WTC11 (cell line): Measurements from ENCODE around the gene PAPPA2. TPM values are rescaled to one million over a fixed set of nuclear protein-coding genes. Genes with fewer than 3 reads are reported as not detected.
A peak's percentile ranks its signal among the peaks of the same experiment; 100 is the strongest.

Experiments
- ATAC-seq: fragments of 200-7000 bp; cut with Tn5 transposase; 2 replicates; pipeline ENCODE4 v1.10.0; 2021; ENCODE audit warnings: mild to moderate bottlenecking, moderate library complexity
- CTCF ChIA-PET: fragments of 300-600 bp; sonication (Branson Sonifier 250); formaldehyde crosslinking; loops from one replicate; lab custom pipeline; 2021; ENCODE audit warnings: antibody characterized with exemption; lab: Charles Lee
- POLR2A ChIA-PET: fragments of 350-600 bp; sonication (Branson Sonifier 250); formaldehyde crosslinking; loops from one replicate; lab custom pipeline; 2021; ENCODE audit warnings: antibody characterized with exemption; lab: Charles Lee
- DNase-seq: peaks from one replicate; pipeline ENCODE4 v3.0.0; 2021; ENCODE audit warnings: low spot score
- H3K27ac Mint-ChIP-seq: 2 replicates; pipeline ENCODE4 v1.8.0; 2021; ENCODE audit warnings: mixed read lengths
- H3K27me3 Mint-ChIP-seq: 2 replicates; pipeline ENCODE4 v1.8.0; 2021; ENCODE audit warnings: low read depth, mild to moderate bottlenecking, moderate library complexity, mixed read lengths
- H3K36me3 Mint-ChIP-seq: 2 replicates; pipeline ENCODE4 v1.8.0; 2021; ENCODE audit warnings: mixed read lengths
- H3K4me1 Mint-ChIP-seq: 2 replicates; pipeline ENCODE4 v1.8.0; 2022; ENCODE audit warnings: mixed read lengths
- H3K4me3 Mint-ChIP-seq: 2 replicates; pipeline ENCODE4 v1.8.0; 2021; ENCODE audit warnings: mild to moderate bottlenecking, moderate library complexity, mixed read lengths
- H3K9me3 Mint-ChIP-seq: 2 replicates; pipeline ENCODE4 v1.8.0; 2021; ENCODE audit warnings: mixed read lengths
- ATF3 ChIP-seq: sonication (generic); formaldehyde crosslinking; conservative IDR thresholded peaks from 2 replicates; pipeline ENCODE4 v1.8.1; 2022; ENCODE audit warnings: mild to moderate bottlenecking, missing genetic modification reagents
- CDX4 ChIP-seq: fragments of 250-450 bp; sonication (Bioruptor Pico); IDR thresholded peaks from 2 replicates; pipeline ENCODE4 v1.9.0; 2021; ENCODE audit warnings: moderate library complexity, mild to moderate bottlenecking, inconsistent platforms, borderline replicate concordance
- E2F5 ChIP-seq: sonication (generic); formaldehyde crosslinking; IDR thresholded peaks from 2 replicates; pipeline ENCODE4 v1.8.1; 2022; ENCODE audit warnings: mild to moderate bottlenecking, moderate library complexity, missing genetic modification reagents
- ELF4 ChIP-seq: sonication (generic); formaldehyde crosslinking; IDR thresholded peaks from 2 replicates; pipeline ENCODE4 v1.8.1; 2022; ENCODE audit warnings: low read depth, mild to moderate bottlenecking, moderate library complexity, missing genetic modification reagents
- ERG ChIP-seq: fragments of 250-450 bp; sonication (Bioruptor Pico); IDR thresholded peaks from 2 replicates; pipeline ENCODE4 v1.8.0; 2021; ENCODE audit warnings: mild to moderate bottlenecking
- FOXK1 ChIP-seq: sonication (generic); formaldehyde crosslinking; IDR thresholded peaks from 2 replicates; pipeline ENCODE4 v1.8.0; 2022; ENCODE audit warnings: mild to moderate bottlenecking, moderate library complexity, missing genetic modification reagents
- FOXP4 ChIP-seq: sonication (generic); formaldehyde crosslinking; IDR thresholded peaks from 2 replicates; pipeline ENCODE4 v1.8.0; 2022; ENCODE audit warnings: mild to moderate bottlenecking, missing genetic modification reagents
- GABPB1 ChIP-seq: sonication (generic); formaldehyde crosslinking; IDR thresholded peaks from 2 replicates; pipeline ENCODE4 v1.8.1; 2023; ENCODE audit warnings: mild to moderate bottlenecking, missing genetic modification reagents
- HMGA2 ChIP-seq: fragments of 250-450 bp; sonication (Bioruptor Pico); IDR thresholded peaks from 2 replicates; pipeline ENCODE4 v1.4.0; 2021; ENCODE audit warnings: mild to moderate bottlenecking, moderate library complexity
- JUN ChIP-seq: sonication (generic); formaldehyde crosslinking; IDR thresholded peaks from 2 replicates; pipeline ENCODE4 v1.8.0; 2023; ENCODE audit warnings: mild to moderate bottlenecking, missing genetic modification reagents
- MYBL2 ChIP-seq: sonication (generic); formaldehyde crosslinking; IDR thresholded peaks from 2 replicates; pipeline ENCODE4 v1.8.1; 2023; ENCODE audit warnings: mild to moderate bottlenecking, moderate library complexity, missing genetic modification reagents
- NFYB ChIP-seq: sonication (generic); formaldehyde crosslinking; conservative IDR thresholded peaks from 2 replicates; pipeline ENCODE4 v1.8.0; 2022; ENCODE audit warnings: low read depth, missing genetic modification reagents
- PREB ChIP-seq: sonication (generic); formaldehyde crosslinking; IDR thresholded peaks from 2 replicates; pipeline ENCODE4 v1.8.1; 2022; ENCODE audit warnings: mild to moderate bottlenecking, missing genetic modification reagents, moderate library complexity, borderline replicate concordance
- SP1 ChIP-seq: sonication (generic); formaldehyde crosslinking; conservative IDR thresholded peaks from 2 replicates; pipeline ENCODE4 v1.8.1; 2022; ENCODE audit warnings: missing genetic modification reagents
- TEAD1 ChIP-seq: sonication (generic); formaldehyde crosslinking; IDR thresholded peaks from 2 replicates; pipeline ENCODE4 v1.8.0; 2022; ENCODE audit warnings: mild to moderate bottlenecking, missing genetic modification reagents
- ZNF232 ChIP-seq: sonication (generic); formaldehyde crosslinking; IDR thresholded peaks from 2 replicates; pipeline ENCODE4 v1.8.0; 2022; ENCODE audit warnings: mild to moderate bottlenecking, missing genetic modification reagents
- ZNF512 ChIP-seq: sonication (generic); formaldehyde crosslinking; IDR thresholded peaks from 2 replicates; pipeline ENCODE4 v1.8.1; 2022; ENCODE audit warnings: missing genetic modification reagents, borderline replicate concordance
- ZSCAN18 ChIP-seq: fragments of 250-450 bp; sonication (Bioruptor Pico); IDR thresholded peaks from 2 replicates; pipeline ENCODE4 v2.1.2; 2022; ENCODE audit warnings: mild to moderate bottlenecking, moderate library complexity
- total RNA-seq: library from RNA; stranded (reverse); gene quantifications from 3 replicates; pipeline ENCODE4 v1.2.3, GENCODE V29; 2021

The PAPPA2 gene
- total RNA-seq, 1 experiment from 2014 or later, result 0.74 TPM

GRCh38 chr1:176444286-176444685 lies 18.7 kb upstream of the PAPPA2 start:
- TF ChIP-seq ATF3, result no peak
- no peak for TF ChIP-seq JUN
- no peak for TF ChIP-seq ELF4
- TF ChIP-seq ZSCAN18 (CRISPR knock-in tag), result no peak
- TF ChIP-seq HMGA2 (CRISPR knock-in tag), result no peak
- no peak for TF ChIP-seq MYBL2 (CRISPR knock-in tag)
- TF ChIP-seq FOXP4 (CRISPR knock-in tag), result no peak
- TF ChIP-seq E2F5 (CRISPR knock-in tag), result no peak
- TF ChIP-seq CDX4 (CRISPR knock-in tag), result no peak
- no peak for TF ChIP-seq ZNF512
- TF ChIP-seq NFYB (CRISPR knock-in tag), result no peak
- TF ChIP-seq ERG (CRISPR knock-in tag), result no peak
- TF ChIP-seq SP1 (CRISPR knock-in tag), result no peak
- no peak for TF ChIP-seq FOXK1 (CRISPR knock-in tag)
- no peak for TF ChIP-seq ZNF232 (CRISPR knock-in tag)
- TF ChIP-seq TEAD1, result no peak
- no peak for TF ChIP-seq PREB (CRISPR knock-in tag)
- TF ChIP-seq GABPB1 (CRISPR knock-in tag), result no peak
- ChIA-PET CTCF (interaction anchor here (1.0 kb wide), 1 partner anchor 247 kb away, joined by 4 read pairs; no protein-coding TSS in a partner anchor), POLR2A (no interaction called here)
- ATAC-seq (peak; percentile 74; the same call in 1 of the 2 replicates), DNase-seq (peak; percentile 13)
- no peaks in the 10 kb centered on the region for H3K36me3 Mint-ChIP-seq
- H3K4me3 Mint-ChIP-seq, result no peak overlapping the region
- no peaks in the 10 kb centered on the region for H3K4me1 Mint-ChIP-seq
- H3K27ac Mint-ChIP-seq, result no peak overlapping the region
- H3K27me3 Mint-ChIP-seq, result no peaks in the 10 kb centered on the region
- H3K9me3 Mint-ChIP-seq, result no peaks in the 10 kb centered on the region
